Measurements from ENCODE around the gene ERFE.

ERFE gene

GRCh38 chr2:238155761-238156694 is 2.7 kb upstream of the ERFE start:
- DNase-seq (ENCODE audit: low spot score) = no peak

- no peak for DNase-seq (ENCODE audit: low spot score)
Observed at GRCh38 chr2:238157506-238158017, 1.2 kb upstream of the ERFE start.

- DNase-seq (ENCODE audit: low spot score) = no peak
Observed at GRCh38 chr2:238158018-238158508, 707 bp upstream of the ERFE start.

- DNase-seq (ENCODE audit: low spot score) = no peak
Observed at GRCh38 chr2:238159071-238159539, 335 bp downstream of the ERFE start.

- DNase-seq (ENCODE audit: low spot score) = no peak
Observed at GRCh38 chr2:238159661-238160205, 963 bp downstream of the ERFE start.

- no peak for DNase-seq (ENCODE audit: low spot score)
Observed at GRCh38 chr2:238160206-238161129, 1.7 kb downstream of the ERFE start.

GRCh38 chr2:238161291-238162051 is 2.7 kb downstream of the ERFE start:
- DNase-seq (ENCODE audit: low spot score) = no peak

GRCh38 chr2:238162251-238162845 is 3.6 kb downstream of the ERFE start:
- DNase-seq (ENCODE audit: low spot score) = no peak

GRCh38 chr2:238162846-238163441 is 4.2 kb downstream of the ERFE start:
- DNase-seq (ENCODE audit: low spot score) = no peak

- no peak for DNase-seq (ENCODE audit: low spot score)
Observed at GRCh38 chr2:238163481-238164198, 4.9 kb downstream of the ERFE start.

- DNase-seq (ENCODE audit: low spot score) = no peak
Observed at GRCh38 chr2:238164906-238165287, 6.1 kb downstream of the ERFE start.

GRCh38 chr2:238165288-238165921 is 6.6 kb downstream of the ERFE start:
- DNase-seq (ENCODE audit: low spot score) = no peak

GRCh38 chr2:238166391-238167343 is 7.9 kb downstream of the ERFE start:
- DNase-seq (ENCODE audit: low spot score) = no peak

- DNase-seq (ENCODE audit: low spot score) = no peak
Observed at GRCh38 chr2:238167344-238167715, 8.6 kb downstream of the ERFE start.

- no peak for DNase-seq (ENCODE audit: low spot score)
Observed at GRCh38 chr2:238167761-238168160, 9.0 kb downstream of the ERFE start.

GRCh38 chr2:238168196-238169047 is 9.7 kb downstream of the ERFE start:
- DNase-seq (ENCODE audit: low spot score) = no peak

GRCh38 chr2:238169048-238169707 is 10.4 kb downstream of the ERFE start:
- DNase-seq (ENCODE audit: low spot score) = no peak
